H1 (cell line): ENCODE measurements around the gene PRXL2B. TPM values are rescaled to one million over a fixed set of nuclear protein-coding genes. Genes with fewer than 3 reads are reported as not detected.

Experiments
- CHD7 ChIP-seq: fragments of 300-600 bp; sonication (generic); IDR thresholded peaks from 2 replicates; pipeline ENCODE4 v1.7.1; 2012; ENCODE audit warnings: low read length, moderate library complexity, mild to moderate bottlenecking, inconsistent platforms; ENCODE audit not compliant: insufficient replicate concordance
- polyA plus RNA-seq, 7 experiments: library from polyadenylated mRNA; depleted of rRNA in 3 of 7; stranded (reverse) in 5 of 7; unstranded in 2 of 7; fragments of >200 nt in 5 of 7; fragments of 200-250 nt in 2 of 7; gene quantifications; 1 replicate in 5 of 7; 2 replicates in 1 of 7; 4 replicates in 1 of 7; pipeline versions ENCODE4 v1.2.1 to v1.2.3, GENCODE V29; 2011 to 2013; ENCODE audit warnings: missing spikeins in 2 of 7, mixed read lengths in 2 of 7
- total RNA-seq: library from RNA; stranded (reverse); fragmentation: NEBNext Ultra II Directional; extraction: Animal tissue kit (Norgen Biotek cat#: 25700); gene quantifications from 2 replicates; pipeline ENCODE4 v1.2.1, GENCODE V29; 2021

The PRXL2B gene
- total and polyA plus RNA-seq, 2 of the 8 experiments (the other 6 are each of a cell fraction or from before 2014, with no cell fraction given) = 35.3 to 46.0 TPM

GRCh38 chr1:2631136-2632050 is 44.8 kb downstream of the PRXL2B start (continued):
- no peak for TF ChIP-seq CHD7
